ENCODE results near the gene TMED7.
A peak's percentile ranks its signal among the peaks of the same experiment; 100 is the strongest.

Gene TMED7

GRCh38 chr5:115577329-115577728, 48.5 kb downstream of the TMED7 start:
- H3K9ac ChIP-seq (ENCODE audit: low read length in 5 of 5), result no peak overlapping the region
- H3K4me3 ChIP-seq (ENCODE audit: low read depth in 1 of 5, low read length in 5 of 5), result no peak overlapping the region
- no peaks in the 10 kb centered on the region for H3K27me3 ChIP-seq (ENCODE audit: control insufficient read depth in 5 of 5, insufficient read depth in 4 of 5, low read length in 5 of 5)
- no peaks in the 10 kb centered on the region for H3K9me3 ChIP-seq (ENCODE audit: control insufficient read depth in 5 of 5, low read length in 5 of 5)
- H3K27ac ChIP-seq (ENCODE audit: low read depth, low read length), result no peak overlapping the region
- H3K36me3 ChIP-seq (ENCODE audit: control insufficient read depth in 5 of 5, insufficient read depth in 5 of 5, low read length in 5 of 5), result peaks cover 0 to 10% (median 6%) of the 10 kb centered on the region in 5 donors
- H3K4me1 ChIP-seq (ENCODE audit: control insufficient read depth in 5 of 5, insufficient read depth in 5 of 5, low read length in 5 of 5), result peaks cover 0 to 5% (median 0%) of the 10 kb centered on the region in 5 donors

GRCh38 chr5:115575167-115576070, 50.4 kb downstream of the TMED7 start:
- H3K27me3 ChIP-seq (ENCODE audit: control insufficient read depth in 5 of 5, insufficient read depth in 4 of 5, low read length in 5 of 5), result no peaks in the 10 kb centered on the region
- peaks cover 0 to 3% (median 2%) of the 10 kb centered on the region in 5 donors for H3K36me3 ChIP-seq (ENCODE audit: control insufficient read depth in 5 of 5, insufficient read depth in 5 of 5, low read length in 5 of 5)
- peaks cover 0 to 7% (median 0%) of the 10 kb centered on the region in 5 donors for H3K4me1 ChIP-seq (ENCODE audit: control insufficient read depth in 5 of 5, insufficient read depth in 5 of 5, low read length in 5 of 5)
- no peak overlapping the region for H3K4me3 ChIP-seq (ENCODE audit: low read depth in 1 of 5, low read length in 5 of 5)
- H3K27ac ChIP-seq (ENCODE audit: low read depth, low read length), result no peak overlapping the region
- no peaks in the 10 kb centered on the region for H3K9me3 ChIP-seq (ENCODE audit: control insufficient read depth in 5 of 5, low read length in 5 of 5)
- H3K9ac ChIP-seq (ENCODE audit: low read length in 5 of 5), result no peak overlapping the region

DNA sequence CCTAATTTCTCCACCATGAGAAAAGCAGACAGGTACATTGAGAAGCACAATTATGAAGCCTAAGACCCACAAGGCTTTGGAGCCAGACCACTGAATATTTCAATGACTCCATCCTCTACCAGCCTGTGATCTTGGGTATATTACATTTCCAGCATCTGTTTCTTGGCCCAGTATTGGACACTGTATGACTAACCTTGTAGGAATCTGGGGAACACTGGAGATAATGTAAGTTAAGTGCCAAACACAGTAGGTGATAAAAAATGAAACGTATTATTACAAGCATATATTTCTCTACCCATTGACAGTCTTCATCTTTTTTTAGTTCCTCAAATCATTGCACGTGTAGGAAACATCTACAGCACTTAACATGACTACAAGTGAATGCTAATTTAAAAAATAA, 52.7 kb downstream of the TMED7 start:
- H3K9me3 ChIP-seq (ENCODE audit: control insufficient read depth in 5 of 5, low read length in 5 of 5), result no peaks in the 10 kb centered on the region
- no peaks in the 10 kb centered on the region for H3K27me3 ChIP-seq (ENCODE audit: control insufficient read depth in 5 of 5, insufficient read depth in 4 of 5, low read length in 5 of 5)
- no peak overlapping the region for H3K4me3 ChIP-seq (ENCODE audit: low read depth in 1 of 5, low read length in 5 of 5)
- H3K4me1 ChIP-seq (ENCODE audit: control insufficient read depth in 5 of 5, insufficient read depth in 5 of 5, low read length in 5 of 5), result peaks cover 0 to 7% (median 0%) of the 10 kb centered on the region in 5 donors
- no peak overlapping the region for H3K27ac ChIP-seq (ENCODE audit: low read depth, low read length)
- H3K9ac ChIP-seq (ENCODE audit: low read length in 5 of 5), result no peak overlapping the region
- H3K36me3 ChIP-seq (ENCODE audit: control insufficient read depth in 5 of 5, insufficient read depth in 5 of 5, low read length in 5 of 5), result peaks cover 0 to 3% (median 0%) of the 10 kb centered on the region in 5 donors

GRCh38 chr5:115571441-115571878, 54.4 kb downstream of the TMED7 start:
- H3K36me3 ChIP-seq (ENCODE audit: control insufficient read depth in 5 of 5, insufficient read depth in 5 of 5, low read length in 5 of 5), result peaks cover 0 to 3% (median 0%) of the 10 kb centered on the region in 5 donors
- no peak overlapping the region for H3K27ac ChIP-seq (ENCODE audit: low read depth, low read length)
- H3K4me1 ChIP-seq (ENCODE audit: control insufficient read depth in 5 of 5, insufficient read depth in 5 of 5, low read length in 5 of 5), result peaks cover 0 to 7% (median 0%) of the 10 kb centered on the region in 5 donors

DNA sequence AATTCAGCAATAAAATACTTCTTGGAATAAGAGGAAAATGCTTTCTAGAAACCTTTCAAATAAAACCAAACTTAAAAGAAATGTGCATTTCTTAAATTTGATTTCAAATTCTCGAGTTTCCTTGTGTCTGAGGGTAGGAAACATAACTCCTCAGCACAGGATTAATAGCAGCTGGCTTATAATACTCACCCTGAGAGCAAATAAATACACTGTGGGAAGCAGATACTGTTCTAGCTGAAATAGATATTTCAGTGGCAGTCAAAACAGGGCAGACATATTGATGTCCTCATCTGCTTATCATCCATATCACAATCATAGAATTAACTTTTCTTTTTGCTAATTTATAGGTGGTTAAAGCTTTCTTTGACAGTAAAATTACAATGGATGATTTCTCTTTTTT, 57.2 kb downstream of the TMED7 start:
- no peak overlapping the region for H3K4me3 ChIP-seq (ENCODE audit: low read depth in 1 of 5, low read length in 5 of 5)
- no peaks in the 10 kb centered on the region for H3K9me3 ChIP-seq (ENCODE audit: control insufficient read depth in 5 of 5, low read length in 5 of 5)
- no peaks in the 10 kb centered on the region for H3K36me3 ChIP-seq (ENCODE audit: control insufficient read depth in 5 of 5, insufficient read depth in 5 of 5, low read length in 5 of 5)
- peaks cover 0 to 19% (median 10%) of the 10 kb centered on the region in 5 donors for H3K4me1 ChIP-seq (ENCODE audit: control insufficient read depth in 5 of 5, insufficient read depth in 5 of 5, low read length in 5 of 5)
- no peaks in the 10 kb centered on the region for H3K27me3 ChIP-seq (ENCODE audit: control insufficient read depth in 5 of 5, insufficient read depth in 4 of 5, low read length in 5 of 5)
- H3K9ac ChIP-seq (ENCODE audit: low read length in 5 of 5), result no peak overlapping the region
- no peak overlapping the region for H3K27ac ChIP-seq (ENCODE audit: low read depth, low read length)

More at GRCh38 chr5:115571441-115571878, 54.4 kb downstream of the TMED7 start:
- Histone ChIP-seq H3K27me3 (ENCODE audit: control insufficient read depth in 5 of 5, insufficient read depth in 4 of 5, low read length in 5 of 5) (no peaks in the 10 kb centered on the region), H3K4me3 (ENCODE audit: low read depth in 1 of 5, low read length in 5 of 5) (no peak overlapping the region), H3K9ac (ENCODE audit: low read length in 5 of 5) (peak overlapping the region in 1 of 5 donors; percentile 39), H3K9me3 (ENCODE audit: control insufficient read depth in 5 of 5, low read length in 5 of 5) (no peaks in the 10 kb centered on the region)

DNA sequence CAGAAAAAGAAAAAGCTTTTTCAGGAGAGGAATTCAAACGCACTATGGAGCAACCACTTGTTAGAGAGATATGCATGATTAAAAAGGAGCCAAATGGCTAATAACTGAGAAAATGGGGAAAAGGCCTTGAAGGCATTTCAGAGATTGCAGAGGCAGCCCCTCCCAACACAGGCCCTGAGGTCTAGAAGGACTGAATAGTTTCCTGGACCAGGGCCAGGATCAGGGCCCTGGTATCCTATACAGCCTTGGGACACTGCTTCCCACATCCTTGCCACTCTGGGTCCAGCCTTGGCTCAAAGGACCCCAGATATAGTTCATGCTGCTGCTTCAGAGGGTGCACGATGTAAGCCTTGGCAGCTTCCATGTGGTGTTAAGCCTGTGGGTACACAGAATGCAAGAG, 60.6 kb downstream of the TMED7 start:
- no peaks in the 10 kb centered on the region for H3K36me3 ChIP-seq (ENCODE audit: control insufficient read depth in 5 of 5, insufficient read depth in 5 of 5, low read length in 5 of 5)
- no peaks in the 10 kb centered on the region for H3K9me3 ChIP-seq (ENCODE audit: control insufficient read depth in 5 of 5, low read length in 5 of 5)
- peaks cover 0 to 19% (median 10%) of the 10 kb centered on the region in 5 donors for H3K4me1 ChIP-seq (ENCODE audit: control insufficient read depth in 5 of 5, insufficient read depth in 5 of 5, low read length in 5 of 5)
- peak overlapping the region; percentile 1 for H3K27ac ChIP-seq (ENCODE audit: low read depth, low read length)
- H3K27me3 ChIP-seq (ENCODE audit: control insufficient read depth in 5 of 5, insufficient read depth in 4 of 5, low read length in 5 of 5), result no peaks in the 10 kb centered on the region
- no peak overlapping the region for H3K4me3 ChIP-seq (ENCODE audit: low read depth in 1 of 5, low read length in 5 of 5)
- H3K9ac ChIP-seq (ENCODE audit: low read length in 5 of 5), result no peak overlapping the region

All from subcutaneous abdominal adipose tissue (tissue), 5 donors.